WI38 (cell line): ENCODE results near the gene MOK.
A peak's percentile ranks its signal among the peaks of the same experiment; 100 is the strongest.
"Not testable (repeated sequence)": the region's sequence is repeated elsewhere in the genome, so short reads cannot be mapped to it uniquely, and the experiment has no call there.

Experiments used
- H3K4me3 ChIP-seq: 2 replicates; pipeline ENCODE4 v1.5.1; 2011; ENCODE audit warnings: low read depth, mild to moderate bottlenecking, control low read depth, low read length
- TF ChIP-seq, protein P1 (sequence below): IDR thresholded peaks from 2 replicates; pipeline ENCODE4 v1.5.1; 2012; ENCODE audit warnings: low read depth, mild to moderate bottlenecking, control low read depth, low read length

The MOK gene

DNA sequence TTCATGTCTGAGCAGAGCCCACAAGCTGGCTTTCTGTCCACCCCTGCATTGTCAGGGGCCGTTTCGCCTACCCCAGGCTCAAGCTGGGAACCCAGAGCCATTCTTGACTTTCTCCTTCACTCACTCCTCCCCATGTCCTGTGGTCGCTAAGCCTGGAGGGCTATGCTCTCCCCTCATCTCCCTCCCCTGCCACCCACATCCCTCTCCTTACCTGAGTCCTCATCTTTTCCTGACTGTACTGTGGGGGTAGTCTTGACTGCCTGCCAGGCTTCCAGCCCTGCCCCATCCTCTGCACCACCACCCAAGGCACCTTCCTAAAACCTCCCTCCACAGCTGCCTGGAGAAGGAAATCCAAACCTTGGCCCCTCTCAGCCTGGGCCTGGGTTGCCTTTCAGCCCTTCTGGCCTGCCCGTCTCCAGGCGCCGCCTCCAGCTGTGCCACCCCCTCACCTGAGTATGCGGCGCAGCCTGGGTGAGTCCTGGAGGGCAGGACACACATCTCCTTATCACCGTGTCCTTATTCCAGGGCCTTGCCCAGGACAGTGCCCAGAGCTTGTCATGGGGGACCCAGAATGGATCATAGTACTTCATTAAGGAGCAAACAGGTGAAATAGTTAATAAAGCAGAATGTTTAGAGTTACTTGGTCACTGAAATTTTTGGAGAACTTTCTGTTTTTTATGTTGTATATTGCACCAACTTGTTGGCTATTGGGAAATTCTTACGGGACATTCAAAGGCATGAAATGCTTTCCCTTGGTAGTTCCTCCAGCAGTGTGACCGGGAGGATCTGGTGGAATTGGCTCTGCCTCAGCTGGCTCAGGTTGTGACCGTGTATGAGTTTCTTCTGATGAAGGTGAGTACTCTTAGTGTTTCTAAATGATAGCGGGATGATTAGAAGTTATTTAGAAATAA lies 29.1 kb upstream of the MOK start:
- no peak overlapping the region for H3K4me3 ChIP-seq
- TF ChIP-seq, protein P1, sequence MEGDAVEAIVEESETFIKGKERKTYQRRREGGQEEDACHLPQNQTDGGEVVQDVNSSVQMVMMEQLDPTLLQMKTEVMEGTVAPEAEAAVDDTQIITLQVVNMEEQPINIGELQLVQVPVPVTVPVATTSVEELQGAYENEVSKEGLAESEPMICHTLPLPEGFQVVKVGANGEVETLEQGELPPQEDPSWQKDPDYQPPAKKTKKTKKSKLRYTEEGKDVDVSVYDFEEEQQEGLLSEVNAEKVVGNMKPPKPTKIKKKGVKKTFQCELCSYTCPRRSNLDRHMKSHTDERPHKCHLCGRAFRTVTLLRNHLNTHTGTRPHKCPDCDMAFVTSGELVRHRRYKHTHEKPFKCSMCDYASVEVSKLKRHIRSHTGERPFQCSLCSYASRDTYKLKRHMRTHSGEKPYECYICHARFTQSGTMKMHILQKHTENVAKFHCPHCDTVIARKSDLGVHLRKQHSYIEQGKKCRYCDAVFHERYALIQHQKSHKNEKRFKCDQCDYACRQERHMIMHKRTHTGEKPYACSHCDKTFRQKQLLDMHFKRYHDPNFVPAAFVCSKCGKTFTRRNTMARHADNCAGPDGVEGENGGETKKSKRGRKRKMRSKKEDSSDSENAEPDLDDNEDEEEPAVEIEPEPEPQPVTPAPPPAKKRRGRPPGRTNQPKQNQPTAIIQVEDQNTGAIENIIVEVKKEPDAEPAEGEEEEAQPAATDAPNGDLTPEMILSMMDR: no peak

DNA sequence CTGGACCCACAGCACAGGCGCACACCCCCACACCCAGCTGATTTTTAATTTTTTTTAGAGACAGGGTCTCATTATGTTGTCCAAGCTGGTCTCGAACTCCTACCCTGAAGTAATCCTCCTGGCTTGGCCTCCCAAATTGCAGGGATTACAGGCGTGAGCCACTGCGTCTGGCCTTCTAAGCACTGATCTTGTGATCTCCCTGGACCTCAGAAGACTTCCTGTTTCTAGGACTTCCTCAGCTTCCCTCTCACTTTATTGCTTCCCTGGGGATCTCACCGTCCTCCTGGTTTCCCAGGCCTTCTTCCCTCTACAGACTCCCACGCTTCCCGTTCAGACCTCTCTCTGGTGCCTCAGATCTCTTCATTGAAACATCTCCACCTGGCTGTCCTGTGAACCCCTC lies 28.4 kb upstream of the MOK start:
- H3K4me3 ChIP-seq: no peak overlapping the region
- TF ChIP-seq, protein P1: no peak

DNA sequence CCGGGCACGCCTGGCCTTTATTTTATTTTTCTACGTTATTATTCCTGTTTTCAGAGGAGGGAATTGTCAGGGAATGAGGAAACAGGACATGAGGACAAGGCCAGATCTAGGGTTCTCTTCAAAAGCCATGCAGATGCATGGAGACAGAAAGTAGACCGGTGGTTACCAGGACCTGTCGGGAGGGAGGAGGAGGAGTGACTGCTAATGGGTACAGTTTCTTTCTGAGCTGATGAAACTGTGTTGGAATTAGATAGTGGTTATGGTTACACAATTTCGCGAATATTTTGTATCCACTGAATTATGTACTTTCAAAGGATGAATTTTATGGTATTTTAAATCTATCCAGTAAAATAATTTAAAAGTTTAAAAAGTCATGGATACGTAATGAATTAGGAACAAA lies 25.8 kb upstream of the MOK start:
- TF ChIP-seq, protein P1: no peak
- no peak overlapping the region for H3K4me3 ChIP-seq

DNA sequence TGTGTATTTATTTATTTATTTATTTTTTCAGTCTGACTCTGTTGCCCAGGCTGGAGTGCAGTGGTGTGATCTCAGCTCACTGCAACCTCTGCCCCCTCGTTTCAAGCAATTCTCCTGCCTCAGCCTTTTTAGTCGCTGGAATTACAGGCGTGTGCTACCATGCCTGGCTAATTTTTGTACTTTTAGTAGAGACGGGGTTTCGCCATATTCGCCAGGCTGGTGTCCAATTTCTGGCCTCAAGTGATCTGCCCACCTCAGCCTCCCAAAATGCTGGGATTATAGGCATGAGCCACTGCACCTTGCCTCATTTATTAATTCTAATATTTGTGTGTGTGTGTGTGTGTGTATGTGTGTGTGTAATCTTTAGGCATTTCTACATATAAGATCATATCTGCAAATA lies 24.4 kb upstream of the MOK start:
- H3K4me3 ChIP-seq: not testable (repeated sequence)

DNA sequence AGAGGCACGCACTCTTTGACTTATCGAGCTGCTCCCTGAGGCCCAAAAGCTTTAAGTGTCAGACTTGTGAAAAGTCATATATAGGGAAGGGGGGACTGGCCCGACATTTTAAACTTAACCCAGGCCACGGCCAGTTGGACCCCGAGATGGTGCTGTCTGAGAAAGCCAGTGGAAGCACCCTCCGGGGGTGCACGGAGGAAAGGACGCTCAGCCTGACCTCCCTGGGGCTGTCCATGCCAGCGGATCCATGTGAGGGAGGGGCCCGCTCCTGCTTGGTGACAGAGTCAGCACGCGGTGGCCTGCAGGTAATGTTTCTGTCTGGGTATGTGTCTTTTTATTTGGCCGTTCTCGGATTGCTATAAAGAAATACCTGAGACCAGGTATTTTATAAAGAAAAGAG lies 21.6 kb upstream of the MOK start:
- no peak overlapping the region for H3K4me3 ChIP-seq
- TF ChIP-seq, protein P1: no peak

DNA sequence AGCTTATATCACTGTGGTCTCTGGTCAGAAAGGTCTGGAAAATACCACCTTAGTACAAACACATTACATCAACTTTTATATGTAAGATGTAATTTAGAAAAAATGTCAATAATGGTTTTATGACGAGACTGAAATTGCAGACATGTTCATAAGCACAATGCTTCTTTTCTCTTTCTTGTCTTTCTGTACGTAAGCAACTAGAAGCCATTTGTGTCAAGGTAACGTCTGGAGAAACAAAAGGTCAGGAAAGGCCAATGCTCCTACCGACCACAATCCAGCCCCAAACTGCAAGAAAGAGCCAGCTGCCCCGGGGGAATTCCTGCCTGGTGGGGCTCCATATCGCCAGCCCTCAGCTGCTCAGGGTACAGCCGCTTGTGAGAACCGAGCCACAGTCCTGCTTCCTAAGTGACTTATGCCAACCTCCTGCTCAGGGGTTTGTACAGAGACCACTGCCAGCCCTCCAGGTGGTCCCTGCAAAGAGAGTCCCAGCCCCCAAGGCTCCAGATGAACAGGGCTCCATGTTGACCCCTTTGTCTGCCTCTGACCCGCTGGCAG lies 20.9 kb upstream of the MOK start:
- H3K4me3 ChIP-seq: no peak overlapping the region
- TF ChIP-seq, protein P1: no peak

DNA sequence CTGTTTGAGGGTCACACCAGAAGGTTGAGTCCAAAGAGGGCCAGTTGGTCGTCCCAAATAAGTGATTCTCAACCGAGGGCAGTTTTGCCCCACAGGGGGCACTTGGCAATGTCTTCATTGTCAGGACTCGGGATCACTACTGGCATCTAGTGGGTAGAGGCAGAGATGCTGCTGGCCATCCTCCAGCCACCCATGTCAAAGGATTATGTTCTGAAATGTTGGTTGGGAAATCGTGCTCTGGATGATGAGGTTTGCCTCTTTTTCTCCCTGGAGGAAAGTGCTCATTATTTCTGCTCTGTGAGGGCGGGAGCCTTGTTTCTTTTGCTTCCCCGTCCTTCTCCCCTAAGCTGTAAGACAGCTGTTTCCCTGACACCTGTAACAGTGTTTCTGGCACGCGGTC lies 18.1 kb upstream of the MOK start:
- TF ChIP-seq, protein P1: peak; percentile 58

More for the DNA sequence above, 18.1 kb upstream of the MOK start:
- H3K4me3 ChIP-seq: no peak overlapping the region
